GM20431 (cell line): ENCODE measurements around the gene NEU4.

Source experiments
- in situ Hi-C: fragments of 300-500 bp; cut with MseI, MboI; formaldehyde crosslinking; loops from one replicate; pipeline ENCODE4 v1.15.0; 2020; ENCODE audit warnings: low sequenced_read_pairs; ENCODE audit not compliant: unreplicated experiment

NEU4 gene

DNA sequence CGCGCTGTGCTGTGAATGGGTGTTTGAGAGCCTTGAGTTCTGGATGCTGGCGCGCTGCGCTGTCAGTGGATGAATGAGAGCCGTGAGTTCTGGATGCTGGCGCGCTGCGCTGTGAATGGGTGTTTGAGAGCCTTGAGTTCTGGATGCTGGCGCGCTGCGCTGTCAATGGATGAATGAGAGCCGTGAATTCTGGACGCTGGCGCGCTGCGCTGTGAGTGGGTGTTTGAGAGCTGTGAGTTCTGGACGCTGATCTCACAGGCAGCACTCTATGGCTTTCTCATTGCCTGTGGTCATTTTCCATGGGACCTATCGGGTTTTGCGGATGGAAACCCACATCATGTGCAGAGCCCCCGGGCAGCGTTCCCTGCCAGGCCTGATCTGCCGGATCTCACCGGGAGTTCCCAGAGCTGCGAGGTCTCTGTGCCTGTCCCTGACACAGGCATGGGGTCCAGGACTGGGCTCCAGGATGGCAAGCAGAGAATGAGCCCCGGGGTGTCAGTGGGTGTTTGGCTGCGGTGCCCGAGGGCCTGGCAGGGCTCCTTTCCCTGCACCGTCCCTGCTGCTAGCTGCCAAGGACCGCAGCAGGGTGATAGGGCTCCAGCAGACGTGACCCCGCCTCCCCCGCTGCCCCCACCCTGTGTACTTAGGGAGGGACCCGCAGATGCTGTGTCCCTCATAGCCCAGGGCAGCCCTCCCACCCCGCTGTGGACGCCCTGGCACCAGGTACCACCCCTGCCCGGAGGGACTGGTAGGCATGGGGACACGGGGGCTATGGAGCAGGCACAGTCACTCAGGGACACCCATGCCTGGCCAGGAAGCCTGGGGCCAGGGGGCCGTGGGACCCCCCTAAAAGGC is 40.0 kb downstream of the NEU4 start:
- in situ Hi-C loops, result no loop called here

DNA sequence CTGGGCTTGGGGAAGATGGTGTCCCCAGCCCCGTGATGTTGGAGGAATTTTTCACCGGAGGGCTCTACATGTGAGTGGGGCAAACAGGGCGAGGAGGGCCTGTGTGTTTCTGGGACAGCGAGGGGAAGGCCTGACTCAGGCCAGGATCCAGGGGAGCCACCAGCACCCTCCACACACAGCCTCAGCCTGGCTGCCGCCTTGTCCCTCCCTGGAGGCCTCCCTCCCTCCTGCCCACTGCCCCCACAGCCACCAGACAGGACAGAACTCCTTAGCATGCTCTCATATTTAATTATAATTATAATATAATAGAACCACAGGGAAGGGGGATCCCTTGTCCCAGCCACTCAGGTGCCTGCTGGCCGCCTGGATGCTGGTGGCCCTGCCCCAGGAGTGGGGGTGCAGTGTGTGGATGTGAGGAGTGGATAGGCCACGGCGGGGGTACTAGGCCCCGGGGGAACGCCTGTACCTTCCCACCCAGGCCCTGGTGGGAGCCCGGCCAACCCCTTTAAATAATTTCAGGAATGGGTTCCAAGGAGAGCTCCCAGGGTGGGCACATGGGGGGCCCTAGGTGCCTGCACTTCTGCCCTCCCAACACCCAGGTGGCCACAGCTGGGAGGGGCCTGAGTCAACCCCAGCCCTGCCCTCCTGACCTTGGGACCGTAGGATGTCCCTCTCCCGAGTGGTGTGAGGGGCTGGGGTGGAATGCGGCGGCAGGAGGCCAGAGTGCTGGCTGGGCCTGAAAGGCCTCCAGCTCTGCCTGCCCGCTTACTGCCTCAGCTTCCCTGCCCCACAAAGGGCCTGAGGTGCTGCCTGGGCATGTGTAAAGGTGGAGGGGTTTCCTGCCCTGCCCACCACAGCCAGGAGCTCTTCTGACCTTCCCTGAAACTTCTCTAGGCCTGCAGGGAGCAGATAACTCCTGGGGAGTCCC is 40.9 kb downstream of the NEU4 start:
- in situ Hi-C loops, result no loop called here

DNA sequence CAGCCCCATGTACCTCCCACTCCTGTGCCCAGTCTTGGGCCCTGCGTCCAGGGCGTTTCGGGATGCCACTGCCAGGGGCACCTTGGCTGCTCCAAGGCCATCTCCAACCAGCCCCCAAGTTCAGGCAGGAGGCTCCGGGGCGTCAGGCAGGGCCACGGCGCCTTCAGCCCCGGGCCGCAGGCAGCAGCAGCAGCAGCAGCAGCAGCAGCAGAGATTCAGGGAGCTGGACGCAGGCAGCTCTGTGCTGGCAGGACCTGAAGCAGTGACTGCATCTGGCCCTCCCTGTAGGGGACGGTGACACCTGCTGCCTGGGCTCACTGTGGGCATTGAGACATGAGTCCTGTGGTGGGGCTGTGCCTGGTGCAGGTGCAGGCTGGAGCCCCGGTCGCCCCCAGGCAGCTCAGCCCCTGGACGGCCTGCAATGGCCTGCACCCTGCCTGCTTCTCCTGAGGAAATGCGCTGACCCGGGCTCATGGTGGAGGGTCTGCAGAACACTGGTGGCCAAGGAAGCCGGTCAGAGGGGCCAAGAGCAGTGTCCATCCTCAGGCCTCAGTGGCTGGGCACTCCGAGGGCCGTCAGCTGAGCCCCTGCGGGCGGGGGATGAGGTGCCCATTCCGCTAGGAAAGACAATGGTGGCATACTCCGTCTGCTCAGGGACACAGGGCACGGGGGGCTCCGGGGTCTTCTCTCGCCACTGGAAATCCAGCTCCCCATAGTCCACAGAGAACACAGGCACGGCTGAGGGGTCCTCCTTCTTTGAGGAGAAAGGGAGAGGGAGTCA is 41.7 kb downstream of the NEU4 start:
- in situ Hi-C loops, result no loop called here

DNA sequence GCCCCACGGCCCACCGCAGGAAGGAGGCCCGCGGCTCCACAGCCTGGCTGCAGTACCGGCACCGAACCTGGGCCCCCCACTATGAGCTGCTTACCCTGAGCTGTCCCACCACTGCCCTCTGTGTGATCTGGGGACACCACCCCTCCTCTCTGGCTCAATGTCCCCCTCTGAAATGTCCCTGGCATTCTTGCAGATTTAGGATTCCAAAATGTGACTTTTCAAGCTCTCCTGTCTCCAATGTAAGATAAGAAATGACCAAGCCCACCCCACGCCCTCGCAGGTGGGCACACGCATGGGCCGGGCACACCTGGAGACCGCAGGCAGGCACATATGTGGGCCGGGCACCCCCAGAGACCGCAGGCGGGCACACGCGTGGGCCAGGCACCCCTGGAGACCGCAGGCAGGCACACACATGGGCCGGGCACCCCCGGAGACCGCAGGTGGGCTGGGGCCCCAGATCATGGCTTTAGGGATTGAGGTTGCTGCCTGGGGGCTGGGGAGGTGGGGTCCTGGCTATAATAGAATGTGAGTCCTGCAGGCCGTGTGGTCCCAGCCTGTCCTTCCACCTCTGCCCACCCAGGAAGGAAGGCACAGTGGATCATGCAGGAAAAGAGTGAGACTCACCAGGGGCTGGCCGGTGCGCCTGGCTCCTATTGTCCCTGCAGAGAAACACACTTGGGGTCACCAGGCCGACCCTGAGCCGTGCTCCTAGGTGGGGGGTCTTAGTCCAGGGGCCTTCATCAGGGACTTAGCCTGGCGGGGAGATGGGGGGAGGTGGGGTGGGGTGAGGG is 42.5 kb downstream of the NEU4 start:
- in situ Hi-C loops, result no loop called here

DNA sequence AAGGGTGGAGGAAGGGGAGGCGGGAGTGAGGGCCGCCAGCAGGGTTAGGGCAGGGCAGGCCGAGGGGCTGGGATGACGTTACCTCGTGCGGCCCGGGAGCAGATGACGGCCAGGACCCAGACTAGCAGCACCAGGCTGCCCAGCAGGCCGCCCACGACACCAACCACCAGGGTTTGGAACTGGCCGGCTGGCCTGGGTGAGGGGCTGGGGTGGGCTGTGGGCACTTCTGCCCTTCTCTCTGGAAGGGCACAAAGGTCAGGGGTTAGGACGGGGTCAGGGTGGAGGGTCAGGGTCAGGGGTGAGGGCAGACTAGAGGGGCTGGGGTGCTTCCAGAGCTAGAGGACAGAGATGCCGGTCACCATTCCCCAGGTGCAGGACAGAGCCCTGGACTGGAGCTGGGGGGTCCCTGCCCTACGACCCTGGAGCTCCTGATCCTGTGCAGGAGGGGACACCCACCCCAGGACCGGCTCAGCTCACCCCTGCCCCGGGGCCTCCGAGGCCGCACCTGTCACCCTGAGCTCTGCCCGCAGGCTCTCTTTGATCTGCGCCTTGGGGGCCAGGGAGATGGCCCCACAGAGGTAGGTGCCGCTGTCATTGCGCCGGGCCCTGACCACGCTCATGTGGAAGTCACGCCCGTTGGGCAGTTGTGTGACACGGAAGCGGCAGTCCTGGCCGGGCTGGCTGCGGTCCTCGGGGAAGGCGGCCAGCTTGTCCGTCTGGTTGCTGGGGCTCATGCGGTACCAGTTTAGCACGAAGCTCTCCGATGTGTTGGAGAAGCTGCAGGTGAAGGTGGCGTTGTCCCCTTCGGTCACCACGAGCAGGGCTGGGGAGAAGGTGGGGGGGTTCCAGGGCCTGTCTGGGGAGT is 43.4 kb downstream of the NEU4 start:
- in situ Hi-C loops, result no loop called here

DNA sequence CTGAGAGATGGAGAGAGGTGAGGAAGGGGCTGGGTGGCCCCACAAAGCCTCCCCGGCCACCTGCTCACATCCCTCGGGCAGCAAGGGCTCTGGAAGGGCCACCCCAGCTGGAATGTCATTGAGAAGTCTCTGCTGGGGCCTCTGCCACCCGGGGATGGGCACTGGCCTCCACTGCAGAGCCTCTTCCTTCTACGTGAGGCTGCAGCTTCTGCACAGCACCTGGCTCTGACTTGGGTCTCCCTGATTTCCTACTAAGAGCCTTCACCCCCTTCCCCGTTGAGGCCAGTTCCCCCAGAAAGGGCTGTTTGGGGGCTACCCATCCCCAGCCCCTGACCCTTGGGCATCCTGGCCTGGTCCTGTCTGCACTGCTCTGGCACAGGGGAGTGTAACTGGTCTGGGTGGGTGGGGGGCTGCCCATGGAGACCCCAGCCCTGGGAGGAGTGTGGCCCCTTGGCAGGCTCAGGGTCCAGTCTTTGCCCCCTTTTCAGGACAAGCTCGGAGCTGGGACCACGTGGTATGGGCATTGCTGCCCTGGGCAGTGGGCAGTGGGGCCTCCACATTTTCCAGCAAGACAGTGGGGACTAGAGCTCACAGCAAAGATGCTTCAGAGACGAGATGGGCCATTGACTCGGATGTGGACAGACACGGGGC is 44.1 kb downstream of the NEU4 start:
- in situ Hi-C loops, result no loop called here

DNA sequence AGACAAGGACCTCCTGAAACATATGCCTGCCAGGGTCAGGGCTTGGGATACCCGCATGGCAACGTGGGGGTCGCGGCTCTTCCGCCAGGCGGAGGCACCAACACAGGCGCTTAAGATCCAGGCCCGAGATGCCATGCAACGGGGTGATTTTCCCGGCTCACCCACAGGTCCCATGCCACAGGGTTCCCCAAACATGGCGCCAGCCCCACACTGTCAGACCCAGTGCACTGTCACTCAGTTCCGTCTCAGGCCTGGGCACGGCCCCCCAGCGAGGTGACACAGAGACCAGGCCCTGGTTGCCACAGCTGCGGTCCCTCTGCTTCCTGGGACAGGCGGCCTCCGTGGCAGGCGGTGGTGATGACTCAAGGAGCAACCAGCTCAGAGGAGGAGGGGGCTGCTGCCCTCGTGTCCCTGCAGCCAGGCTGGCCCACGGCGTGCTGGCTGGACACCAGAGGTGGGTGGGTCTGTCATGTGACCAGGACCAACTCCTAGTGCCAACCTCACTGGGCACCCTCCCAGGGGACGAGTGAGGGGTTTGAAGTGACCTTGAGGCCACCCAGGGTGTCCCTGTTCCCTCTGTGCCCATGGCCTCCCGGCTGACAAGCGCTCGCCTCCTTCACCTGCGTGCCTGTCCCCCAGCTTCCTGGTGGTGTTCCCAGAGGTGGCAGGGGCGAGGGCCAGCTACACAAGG is 44.8 kb downstream of the NEU4 start:
- in situ Hi-C loops, result no loop called here

DNA sequence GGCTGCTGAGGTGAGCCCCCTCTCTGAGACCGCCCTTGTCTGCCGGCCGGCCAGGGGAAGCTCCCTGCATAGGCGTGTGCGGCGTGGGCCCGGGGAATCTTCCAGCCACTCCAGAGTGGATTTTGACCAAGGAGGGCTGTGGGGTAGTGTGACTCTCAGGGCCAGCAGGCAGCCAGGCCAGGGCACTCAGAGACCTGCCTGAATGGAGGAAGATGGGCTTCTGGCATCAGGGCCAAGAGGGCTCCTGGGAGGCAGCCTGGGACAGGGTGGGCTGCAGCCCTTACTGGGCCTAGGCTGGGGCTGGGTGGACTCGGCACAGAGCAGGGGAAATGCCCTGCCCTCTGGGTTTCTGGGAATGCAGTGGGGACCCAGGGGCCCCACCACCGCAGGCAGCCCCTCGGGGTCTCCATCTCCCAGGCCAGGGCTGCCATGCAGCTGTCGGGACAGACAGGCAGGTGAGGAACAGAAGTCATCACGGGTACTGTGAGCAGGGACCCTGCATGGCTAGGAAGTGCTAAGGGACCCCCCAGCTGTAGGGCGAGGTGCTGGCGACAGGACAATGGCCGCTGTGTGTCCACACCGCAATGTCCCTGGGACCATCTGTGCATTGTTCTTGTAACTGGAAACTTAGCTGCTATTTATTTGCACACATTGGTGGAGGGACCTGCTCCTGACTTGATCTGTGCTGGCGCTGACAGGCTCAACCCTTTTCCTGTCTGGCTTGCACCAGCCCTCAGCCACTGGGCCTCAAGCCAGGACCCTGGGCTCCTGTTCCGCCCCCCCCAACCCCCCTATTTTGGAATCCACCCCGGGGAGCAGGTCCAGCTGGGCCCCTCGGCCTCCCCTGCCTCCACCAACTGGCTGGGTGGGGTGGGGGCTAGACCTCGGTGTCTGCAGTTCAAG is 45.6 kb downstream of the NEU4 start:
- in situ Hi-C loops, result no loop called here

DNA sequence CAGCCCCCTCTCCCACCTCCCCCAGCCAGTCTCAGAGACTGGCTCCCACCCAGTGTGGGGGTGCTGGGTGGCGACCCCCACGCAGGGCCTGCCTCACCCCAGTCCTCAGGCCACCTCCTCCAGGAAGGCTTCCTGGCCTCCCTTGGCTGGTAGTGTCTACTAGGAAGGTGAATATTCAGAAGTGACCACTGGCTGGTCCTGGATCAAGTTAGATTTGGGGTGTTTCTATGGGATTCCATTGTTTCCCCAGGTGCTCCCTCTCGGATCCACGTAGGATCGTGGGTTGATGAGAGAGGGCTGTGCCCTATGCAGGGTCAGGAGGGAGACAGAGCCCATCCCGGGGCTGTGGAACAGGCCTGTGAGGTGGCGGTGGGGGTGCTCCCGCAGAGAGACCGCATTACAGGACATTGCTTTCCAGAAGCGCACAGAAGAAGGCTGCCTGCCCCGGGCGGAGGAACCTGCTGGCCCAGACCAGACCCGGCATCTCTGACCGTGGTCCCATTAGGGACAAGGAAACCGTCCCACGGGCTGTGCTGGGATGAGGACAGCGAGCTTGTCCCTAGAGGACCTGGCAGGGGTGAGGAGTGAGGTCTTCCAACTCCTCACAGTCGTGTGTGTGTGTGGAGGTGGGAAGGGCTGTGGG is 46.4 kb downstream of the NEU4 start:
- in situ Hi-C loops, result no loop called here

DNA sequence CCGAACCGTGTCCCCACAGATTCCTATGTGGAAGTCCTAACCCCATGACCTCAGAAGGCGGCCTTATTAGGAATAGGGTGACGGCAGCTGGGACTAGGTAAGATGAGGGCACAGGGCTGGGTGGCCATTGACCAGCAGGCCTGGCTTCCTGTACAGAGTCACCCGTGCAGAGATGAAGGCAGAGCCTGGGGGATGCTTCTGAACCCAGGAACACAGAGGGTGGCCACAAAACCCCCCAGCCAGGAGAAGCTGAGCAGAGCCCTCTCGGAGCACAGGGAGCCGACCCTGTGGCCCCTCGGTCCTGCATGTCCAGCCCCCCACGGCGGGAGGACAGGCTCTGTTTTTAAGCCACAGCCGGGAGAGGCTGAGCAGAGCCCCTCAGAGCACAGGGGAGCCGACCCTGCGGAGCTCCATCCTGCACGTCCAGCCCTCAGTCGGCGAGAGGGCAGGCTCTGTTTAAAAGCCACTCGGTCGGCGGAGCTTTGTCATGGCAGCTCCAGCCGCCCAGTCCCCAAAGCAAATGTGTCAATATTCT is 47.0 kb downstream of the NEU4 start:
- in situ Hi-C loops, result no loop called here

DNA sequence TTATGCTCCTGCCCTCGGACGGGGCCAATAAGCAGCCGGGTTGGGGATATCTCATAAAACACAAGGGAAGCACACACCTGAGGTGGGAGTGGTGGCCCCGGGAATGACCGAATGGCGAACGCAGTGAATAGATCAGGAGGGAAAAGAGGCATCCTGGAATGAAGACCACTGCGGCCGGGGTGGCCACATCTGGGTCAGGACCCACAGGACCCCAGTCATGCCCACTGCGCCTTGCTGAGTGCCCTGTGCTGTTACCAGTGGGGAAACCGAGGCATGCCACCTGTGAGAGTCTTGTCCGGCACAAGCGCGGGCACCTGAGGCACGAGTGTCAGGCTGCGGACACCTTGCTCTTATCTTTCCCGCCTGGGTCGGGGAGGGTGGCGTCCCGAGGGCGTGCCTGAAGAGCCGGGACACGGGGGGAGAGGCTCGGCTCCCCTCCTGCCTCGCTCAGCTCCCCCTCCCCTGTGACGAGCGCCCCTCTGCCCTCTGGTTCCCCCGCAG is 48.1 kb downstream of the NEU4 start:
- in situ Hi-C loops, result no loop called here

DNA sequence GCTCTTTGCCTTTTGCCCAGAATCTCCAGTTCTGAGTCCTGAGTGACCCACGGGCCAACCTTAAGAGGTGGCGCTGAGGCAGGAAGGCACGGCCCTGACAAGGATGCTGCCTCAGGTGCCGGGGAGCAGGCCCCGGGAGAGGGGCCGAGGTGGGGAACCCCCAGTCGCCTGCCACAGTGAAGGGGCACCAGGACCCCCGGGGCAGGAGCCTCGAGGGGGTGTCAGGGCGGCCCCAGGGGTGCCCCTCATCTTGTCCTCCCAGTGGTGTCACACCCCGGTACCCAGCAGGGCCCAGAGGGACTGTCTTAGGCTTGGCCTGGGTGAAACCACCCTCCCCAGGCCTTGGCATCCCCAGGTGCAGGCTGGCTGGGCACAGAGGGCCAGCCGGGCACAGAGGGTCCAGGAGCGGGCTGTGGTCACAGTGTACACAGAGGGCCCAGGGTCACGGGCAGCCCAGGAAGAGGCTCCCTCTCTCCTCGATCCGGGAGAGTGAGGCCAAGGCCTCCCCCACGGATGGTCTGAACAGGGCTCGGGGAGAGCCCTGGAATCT is 48.7 kb downstream of the NEU4 start:
- in situ Hi-C loops, result no loop called here

DNA sequence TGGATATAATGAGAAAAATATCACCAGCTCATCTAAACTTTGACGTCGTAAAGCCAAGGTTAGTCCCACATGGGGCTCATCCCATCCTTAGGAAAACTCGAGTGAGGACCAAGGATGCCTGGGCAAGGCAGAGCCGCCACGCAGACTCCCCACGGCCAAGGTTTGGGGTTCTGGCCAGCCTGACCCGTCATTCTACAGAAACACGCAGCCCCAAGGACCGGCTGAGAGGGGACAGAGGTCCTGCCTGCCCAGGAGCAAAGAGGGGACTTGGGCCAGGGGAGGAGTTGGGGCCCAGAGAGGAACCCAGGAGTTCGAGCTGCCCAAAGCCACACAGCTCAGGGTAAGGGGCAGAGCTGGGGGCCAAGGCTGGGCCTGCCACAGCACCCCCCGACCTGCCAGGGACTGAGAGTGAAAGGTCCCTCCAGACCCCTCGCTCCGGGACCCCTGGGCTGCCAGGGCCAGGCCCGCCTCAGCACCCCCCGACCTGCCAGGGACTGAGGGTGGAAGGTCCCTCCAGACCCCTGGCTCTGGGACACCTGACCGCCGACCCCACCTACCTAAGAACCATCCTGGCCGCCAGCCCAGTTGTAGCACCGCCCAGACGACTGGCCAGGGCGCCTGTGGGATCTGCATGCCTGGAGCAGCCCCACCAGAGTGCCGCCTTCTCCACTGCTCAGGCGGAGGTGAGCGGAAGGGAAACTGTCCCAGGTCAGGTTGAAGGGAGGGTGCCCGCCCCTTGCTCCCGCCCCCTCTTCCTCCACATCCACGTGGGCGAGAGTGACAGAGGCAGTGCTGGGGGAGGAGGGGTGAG is 49.4 kb downstream of the NEU4 start, which contains the start of gene PDCD1:
TSS of gene PDCD1 (minus strand) at position 689 of the 811 bp plus-strand sequence. CDS start at position 633, 56 bp downstream.
- in situ Hi-C loops, result no loop called here

DNA sequence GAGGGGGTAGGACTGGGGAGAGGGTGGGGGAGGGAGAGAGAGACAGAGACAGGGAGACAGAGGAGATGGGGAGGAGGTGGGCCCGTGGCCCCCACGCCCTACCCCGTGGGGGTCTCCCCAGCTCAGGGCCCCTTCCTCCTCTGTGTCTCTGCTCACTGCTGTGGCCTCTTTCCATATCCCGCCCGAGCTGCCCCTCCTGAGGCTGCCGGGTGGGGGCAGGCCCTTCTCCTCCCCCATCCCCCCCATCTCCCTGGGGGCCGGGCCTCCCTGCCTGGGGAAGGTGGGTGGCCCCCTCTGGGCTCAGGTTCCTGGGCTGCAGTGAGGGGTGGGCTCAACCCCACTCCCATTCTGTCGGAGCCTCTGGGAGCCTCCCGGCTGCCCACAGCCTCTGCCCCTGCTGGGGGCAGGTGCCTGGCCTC is 50.0 kb downstream of the NEU4 start:
- in situ Hi-C loops, result no loop called here
